HG03108 (cell line): ENCODE data around the gene F13B.
"Not testable (repeated sequence)": the region's sequence is repeated elsewhere in the genome, so short reads cannot be mapped to it uniquely, and the experiment has no call there.

Source experiments
- ATAC-seq: cut with Tn5 transposase; IDR thresholded peaks from one replicate; pipeline ENCODE4 v1.9.1; 2021; ENCODE audit warnings: moderate library complexity; ENCODE audit not compliant: unreplicated experiment

F13B gene

GRCh38 chr1:197042676-197043341 lies 24.3 kb downstream of the F13B start:
- ATAC-seq = no peak

- no peak for ATAC-seq
Measured at GRCh38 chr1:197041486-197042353, 25.3 kb downstream of the F13B start.

- ATAC-seq = no peak
Measured at GRCh38 chr1:197036861-197037260, 30.2 kb downstream of the F13B start.

- ATAC-seq = not testable (repeated sequence)
Measured at GRCh38 chr1:197034631-197035339, 32.3 kb downstream of the F13B start.

- ATAC-seq = no peak
Measured at GRCh38 chr1:197029749-197030148, 37.3 kb downstream of the F13B start.

- ATAC-seq = no peak
Measured at GRCh38 chr1:197027359-197027758, 39.7 kb downstream of the F13B start.

GRCh38 chr1:197024460-197024859 lies 42.6 kb downstream of the F13B start:
- ATAC-seq = no peak

- ATAC-seq = no peak
Measured at GRCh38 chr1:197021716-197022115, 45.3 kb downstream of the F13B start.

- ATAC-seq = no peak
Measured at GRCh38 chr1:197017558-197018146, 49.4 kb downstream of the F13B start.

GRCh38 chr1:197016751-197017150 lies 50.3 kb downstream of the F13B start:
- ATAC-seq = no peak

- no peak for ATAC-seq
Measured at GRCh38 chr1:197013234-197013633, 53.8 kb downstream of the F13B start.

GRCh38 chr1:197011614-197012013 lies 55.4 kb downstream of the F13B start:
- ATAC-seq = no peak

GRCh38 chr1:197008861-197009260 lies 58.2 kb downstream of the F13B start:
- ATAC-seq = no peak

- no peak for ATAC-seq
Measured at GRCh38 chr1:197003132-197003531, 63.9 kb downstream of the F13B start.

GRCh38 chr1:197001828-197002227 lies 65.2 kb downstream of the F13B start:
- ATAC-seq = no peak

GRCh38 chr1:196997423-196997822 lies 69.6 kb downstream of the F13B start:
- ATAC-seq = no peak

- ATAC-seq = no peak
Measured at GRCh38 chr1:196993916-196994315, 73.1 kb downstream of the F13B start.

GRCh38 chr1:196991919-196992651 lies 75.0 kb downstream of the F13B start:
- not testable (repeated sequence) for ATAC-seq
